SHP77 treated with DMSO at 0.1 percent for 48 hours (cell line): ENCODE measurements around the gene BACH2.
A peak's percentile ranks its signal among the peaks of the same experiment; 100 is the strongest.

Experiments used
- DNase-seq: peaks from one replicate; lab custom pipeline; 2025; lab: John Stamatoyannopoulos, UW

Gene BACH2

DNA sequence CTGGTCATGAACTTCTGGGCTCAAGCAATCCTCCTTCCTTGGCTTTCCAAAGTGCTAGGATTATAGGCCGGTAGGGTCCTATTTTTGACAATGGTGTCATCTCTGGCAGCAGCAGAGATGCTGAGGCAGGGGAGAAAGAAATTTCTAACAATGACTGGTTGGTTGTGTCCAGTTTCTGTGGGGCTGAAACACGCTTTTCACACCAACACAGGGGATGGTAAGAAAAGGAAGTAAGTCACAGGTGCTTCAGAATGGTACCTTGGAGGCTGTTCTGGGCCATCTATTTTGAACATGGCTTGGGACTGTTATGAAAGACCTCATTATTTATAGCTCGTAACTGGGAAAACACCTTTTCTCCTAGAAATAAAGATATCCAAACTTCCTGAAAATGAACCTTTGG lies 329.7 kb downstream of the BACH2 start:
- no peak for DNase-seq

- DNase-seq, result no peak
Observed at GRCh38 chr6:89966228-89966544, 330.5 kb downstream of the BACH2 start.

DNA sequence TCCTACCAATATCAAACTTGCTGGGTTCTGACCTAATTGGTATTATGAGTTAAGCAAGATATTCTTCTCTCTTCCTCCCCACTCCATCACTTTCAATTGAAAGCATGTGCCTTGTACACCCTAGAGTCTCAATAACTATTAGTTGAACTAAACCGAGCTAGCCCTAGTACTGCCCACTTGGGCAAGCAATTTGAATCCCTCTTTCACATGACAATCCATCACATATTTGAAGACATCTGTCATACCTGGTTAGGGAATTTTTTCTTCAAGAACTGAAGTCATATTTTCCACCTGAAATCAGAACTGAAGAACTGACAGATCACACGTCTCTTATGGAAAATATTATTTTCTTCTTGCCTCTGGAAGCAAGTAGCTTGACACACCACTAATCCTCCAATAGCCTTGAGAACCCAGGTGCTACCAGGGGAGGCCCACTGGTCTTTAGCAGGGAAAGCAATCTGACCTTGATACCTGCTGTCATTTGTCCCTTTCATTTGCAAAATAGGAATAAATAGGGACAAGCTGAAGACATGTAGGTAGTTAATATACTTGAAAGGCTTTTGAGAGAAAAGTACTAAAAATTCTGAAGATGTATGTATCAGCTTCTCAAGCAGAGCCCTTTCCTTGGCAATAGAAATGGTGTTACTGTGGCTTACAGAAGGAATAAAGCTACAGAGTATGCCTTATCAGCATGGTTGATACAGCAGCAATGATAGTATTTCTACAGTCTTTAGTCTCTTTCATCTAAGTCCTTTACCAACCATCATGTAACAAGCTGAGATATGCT lies 331.0 kb downstream of the BACH2 start:
- no peak for DNase-seq

- DNase-seq, result no peak
Observed at GRCh38 chr6:89963391-89963790, 333.3 kb downstream of the BACH2 start.

DNA sequence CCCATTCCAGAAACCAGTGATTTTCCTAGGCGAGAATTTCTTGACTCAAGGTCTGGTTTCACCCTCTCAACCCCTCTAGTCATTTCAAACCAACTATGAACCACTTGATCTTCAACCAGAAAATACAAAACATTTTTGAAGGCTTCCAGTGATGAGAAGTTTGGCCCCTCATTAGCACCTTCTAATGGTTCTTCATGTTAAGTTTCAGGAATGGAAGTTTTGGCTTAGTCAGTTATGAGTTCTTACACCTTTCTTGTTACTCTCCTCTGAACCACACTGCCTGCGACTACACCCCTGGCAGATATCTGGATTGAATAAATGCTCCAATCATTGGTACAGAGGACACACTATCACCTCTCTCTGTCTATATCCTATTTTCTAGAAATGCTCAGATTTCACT lies 335.2 kb downstream of the BACH2 start:
- no peak for DNase-seq

DNA sequence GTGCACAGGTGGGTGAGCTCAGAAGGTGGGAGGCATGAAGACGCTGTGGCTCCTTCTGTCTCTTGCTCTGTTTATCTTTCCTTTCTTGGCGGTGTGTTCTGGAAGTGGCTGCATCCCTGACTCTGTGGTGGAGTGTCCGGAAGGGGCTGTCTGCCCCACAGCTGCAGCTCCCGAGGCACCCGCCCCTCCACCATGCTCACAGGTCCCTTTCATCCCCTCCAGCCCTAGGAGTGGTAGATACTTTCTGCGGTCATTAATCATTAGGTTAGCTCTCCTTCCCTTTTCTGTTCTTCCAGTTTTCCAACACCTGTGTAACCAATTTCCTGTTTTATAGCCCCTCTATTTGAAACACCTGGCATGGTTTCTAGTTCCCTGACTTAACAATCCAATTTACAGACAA lies 336.8 kb downstream of the BACH2 start:
- no peak for DNase-seq

DNA sequence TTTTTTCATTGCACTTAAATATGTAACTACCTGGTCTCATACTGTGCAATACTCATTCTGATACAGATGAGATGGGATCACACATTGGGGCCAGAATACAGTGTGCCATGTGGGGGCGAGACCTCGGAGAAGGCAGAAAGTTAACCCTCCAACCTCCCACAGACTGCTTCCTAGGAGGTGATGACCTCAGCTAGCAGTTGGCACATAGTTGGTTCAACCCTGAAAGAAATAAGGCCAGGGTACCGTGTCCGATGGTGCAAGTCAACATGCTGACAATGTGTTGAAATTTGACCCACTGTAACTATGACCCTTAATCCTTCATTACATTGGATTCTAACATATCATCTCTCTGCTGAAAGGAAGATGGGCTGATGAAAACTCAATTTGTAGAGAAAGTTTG lies 340.5 kb downstream of the BACH2 start:
- no peak for DNase-seq

GRCh38 chr6:89955364-89955763 lies 341.3 kb downstream of the BACH2 start:
- DNase-seq, result no peak

GRCh38 chr6:89954721-89955148 lies 341.9 kb downstream of the BACH2 start:
- DNase-seq, result no peak

- no peak for DNase-seq
Observed at GRCh38 chr6:89952686-89953085, 344.0 kb downstream of the BACH2 start.

DNA sequence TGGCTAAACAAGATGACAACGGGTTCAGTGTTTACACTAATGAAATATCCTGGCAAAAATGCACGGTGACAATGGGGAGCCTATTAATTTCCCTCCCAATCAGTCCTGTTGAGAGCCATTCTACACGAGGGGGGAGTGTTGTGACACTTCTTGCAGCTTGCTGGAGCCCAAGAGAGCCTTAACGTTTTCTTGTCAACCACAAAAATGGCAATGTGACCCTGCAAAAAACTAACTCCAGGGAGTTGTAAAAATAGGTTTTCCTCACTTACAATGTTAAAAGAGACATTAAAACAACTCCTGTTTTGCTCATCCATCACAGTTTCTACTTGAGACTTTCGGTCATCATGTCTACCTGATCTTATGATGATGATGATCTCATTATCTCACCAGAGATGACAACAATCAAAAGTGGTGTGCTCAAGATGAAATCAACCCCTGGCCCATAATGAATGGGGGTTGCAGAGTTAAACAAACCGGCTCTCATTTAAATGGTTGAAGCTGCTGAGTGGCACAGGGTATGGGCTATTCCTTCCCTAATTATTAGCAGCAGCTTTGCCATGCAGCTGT lies 344.5 kb downstream of the BACH2 start:
- no peak for DNase-seq

DNA sequence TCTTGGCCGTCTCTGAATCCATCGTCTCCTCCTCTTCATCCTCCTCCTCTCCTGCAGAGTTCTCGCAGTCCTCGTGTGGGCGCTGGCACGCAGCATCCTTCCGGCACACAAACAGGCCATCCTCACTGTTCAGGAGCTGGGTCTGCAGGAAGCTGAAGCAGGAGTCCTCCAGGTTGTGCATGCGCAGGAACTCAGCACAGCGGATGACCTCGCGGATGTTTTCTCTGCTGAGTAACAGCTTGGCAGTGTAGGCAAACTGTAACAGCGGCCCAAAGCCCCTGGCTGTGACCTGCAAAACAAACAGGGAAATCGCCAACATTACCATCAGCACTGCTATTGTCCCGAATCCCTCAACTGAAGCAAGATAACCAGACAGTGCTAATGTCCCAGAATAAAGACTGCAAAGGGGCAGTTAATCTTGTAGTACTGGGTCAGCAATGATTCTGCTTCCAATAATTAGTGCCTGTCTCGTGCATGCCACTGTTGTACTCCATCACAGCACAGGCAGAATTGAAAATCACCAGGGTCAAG lies 345.0 kb downstream of the BACH2 start:
- DNase-seq, result no peak

GRCh38 chr6:89950879-89951391 lies 345.7 kb downstream of the BACH2 start:
- no peak for DNase-seq

- DNase-seq, result no peak
Observed at GRCh38 chr6:89950446-89950845, 346.2 kb downstream of the BACH2 start.

- DNase-seq, result no peak
Observed at GRCh38 chr6:89948876-89949275, 347.8 kb downstream of the BACH2 start.

- no peak for DNase-seq
Observed at GRCh38 chr6:89944826-89945407, 351.7 kb downstream of the BACH2 start.

DNA sequence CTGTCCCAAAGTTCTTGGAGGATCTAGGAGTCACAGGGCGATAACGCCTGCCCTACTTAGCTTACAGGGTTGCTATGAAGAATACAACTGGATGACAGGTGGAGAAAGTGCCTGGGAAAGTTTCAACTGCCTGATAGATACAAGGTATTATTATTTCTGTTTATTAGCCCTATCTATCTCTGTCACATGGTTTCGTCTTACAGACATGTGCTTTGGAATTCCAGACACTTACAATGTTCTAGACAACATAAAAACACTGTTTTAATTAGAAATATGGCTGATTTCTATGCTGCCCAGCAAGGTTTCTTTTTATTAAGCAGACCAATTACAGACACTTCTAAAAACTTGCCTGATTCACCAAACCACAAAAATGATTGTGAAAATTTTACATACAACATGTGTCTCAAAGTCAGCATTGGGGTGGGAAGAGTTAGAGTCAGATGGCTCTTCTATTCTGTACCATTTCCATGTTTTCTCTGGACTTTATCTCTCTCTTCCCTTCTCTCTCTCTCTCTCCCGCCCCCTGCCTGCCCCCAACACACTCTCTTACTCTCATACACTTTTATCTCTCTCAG lies 352.4 kb downstream of the BACH2 start:
- DNase-seq, result no peak

- DNase-seq, result no peak
Observed at GRCh38 chr6:89942601-89943000, 354.0 kb downstream of the BACH2 start.

GRCh38 chr6:89941763-89942497 lies 354.7 kb downstream of the BACH2 start:
- DNase-seq, result no peak

- DNase-seq, result peak; percentile 25
Observed at GRCh38 chr6:89941031-89941762, 355.4 kb downstream of the BACH2 start.
